HG03565 (cell line): ENCODE data around the gene PGAM4.
"Not testable (repeated sequence)": the region's sequence is repeated elsewhere in the genome, so short reads cannot be mapped to it uniquely, and the experiment has no call there.

Source experiments
- ATAC-seq: cut with Tn5 transposase; IDR thresholded peaks from one replicate; pipeline ENCODE4 v1.9.1; 2021; ENCODE audit warnings: mild to moderate bottlenecking, moderate library complexity; ENCODE audit not compliant: unreplicated experiment

Gene PGAM4

GRCh38 chrX:77969538-77969937, at the start of gene PGAM4:
TSS of gene PGAM4 (minus strand) at chrX:77969638. CDS start at chrX:77969638, 0 bp downstream.
- no peak for ATAC-seq

GRCh38 chrX:78011846-78012245, 42.4 kb upstream of the PGAM4 start:
- ATAC-seq = no peak

- no peak for ATAC-seq
Measured at GRCh38 chrX:77979870-77980269, 10.4 kb upstream of the PGAM4 start.

GRCh38 chrX:77977518-77977917, 8.1 kb upstream of the PGAM4 start:
- ATAC-seq = no peak

GRCh38 chrX:77977095-77977494, 7.7 kb upstream of the PGAM4 start:
- no peak for ATAC-seq

- no peak for ATAC-seq
Measured at GRCh38 chrX:77975755-77976154, 6.3 kb upstream of the PGAM4 start.

- no peak for ATAC-seq
Measured at GRCh38 chrX:77967631-77968030, 1.8 kb downstream of the PGAM4 start.

- no peak for ATAC-seq
Measured at GRCh38 chrX:77966361-77966760, 3.1 kb downstream of the PGAM4 start.

- ATAC-seq = no peak
Measured at GRCh38 chrX:77962068-77962902, 7.2 kb downstream of the PGAM4 start.

- no peak for ATAC-seq
Measured at GRCh38 chrX:77961063-77961462, 8.4 kb downstream of the PGAM4 start.

GRCh38 chrX:77960567-77960966, 8.9 kb downstream of the PGAM4 start:
- ATAC-seq = no peak

- no peak for ATAC-seq
Measured at GRCh38 chrX:77953708-77954107, 15.7 kb downstream of the PGAM4 start.

- no peak for ATAC-seq
Measured at GRCh38 chrX:77953302-77953701, 16.1 kb downstream of the PGAM4 start.

GRCh38 chrX:77952173-77952572, 17.3 kb downstream of the PGAM4 start:
- no peak for ATAC-seq

GRCh38 chrX:77949840-77950239, 19.6 kb downstream of the PGAM4 start:
- ATAC-seq = no peak

- ATAC-seq = no peak
Measured at GRCh38 chrX:77946571-77946970, 22.9 kb downstream of the PGAM4 start.

GRCh38 chrX:77945910-77946545, 23.4 kb downstream of the PGAM4 start:
- ATAC-seq = no peak

GRCh38 chrX:77945031-77945430, 24.4 kb downstream of the PGAM4 start:
- ATAC-seq = not testable (repeated sequence)

GRCh38 chrX:77938083-77938680, 31.3 kb downstream of the PGAM4 start:
- ATAC-seq = no peak

- no peak for ATAC-seq
Measured at GRCh38 chrX:77937291-77937690, 32.1 kb downstream of the PGAM4 start.

GRCh38 chrX:77936299-77936698, 33.1 kb downstream of the PGAM4 start:
- ATAC-seq = no peak

GRCh38 chrX:77935886-77936285, 33.6 kb downstream of the PGAM4 start:
- no peak for ATAC-seq
